ENCODE results near the gene GRIK3.
"Not testable (repeated sequence)": the region's sequence is repeated elsewhere in the genome, so short reads cannot be mapped to it uniquely, and the experiment has no call there.

GRIK3 gene

DNA sequence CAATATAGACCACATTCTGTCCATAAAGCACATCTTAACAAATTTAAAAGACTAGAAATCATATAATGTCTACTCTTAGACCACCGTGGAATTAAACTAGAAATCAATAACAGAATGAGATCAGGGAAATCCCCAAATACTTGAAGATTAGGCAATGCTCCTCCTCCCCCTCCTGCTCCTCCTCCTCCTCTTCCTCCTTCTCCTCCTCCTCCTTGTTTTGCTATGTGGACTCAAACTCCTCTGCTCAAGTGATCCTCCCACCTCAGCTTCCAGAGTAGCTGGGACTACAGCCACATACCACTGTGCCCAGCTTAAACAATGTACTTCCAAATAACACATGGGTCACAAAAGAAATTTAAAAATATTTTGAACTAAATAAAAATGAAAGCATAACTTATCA is 134.2 kb downstream of the GRIK3 start:
- DNase-seq = no peak

GRCh38 chr1:36897813-36898212 is 136.5 kb downstream of the GRIK3 start:
- not testable (repeated sequence) for DNase-seq

- no peak for DNase-seq
These were observed 139.5 kb downstream of the GRIK3 start for GRCh38 chr1:36894824-36895223.

DNA sequence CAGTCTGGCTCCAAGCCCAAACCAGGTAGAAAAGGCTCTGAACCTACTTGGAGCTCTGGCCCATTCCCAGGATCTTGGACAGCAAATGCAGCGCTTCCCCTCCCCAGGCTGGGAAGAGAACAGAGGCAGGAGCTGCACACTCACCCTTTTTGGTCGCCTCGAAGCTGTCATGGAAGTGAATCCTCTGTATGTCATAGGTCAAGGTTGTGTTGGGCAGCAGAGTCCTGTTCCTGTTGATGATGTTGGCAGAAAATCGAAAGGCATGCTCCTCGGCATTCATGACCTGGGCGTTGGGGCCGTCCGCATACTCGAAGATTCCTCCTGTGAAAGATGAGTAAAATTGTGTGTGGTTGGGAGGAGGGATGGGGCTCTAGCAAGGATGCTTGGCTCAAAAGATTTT is 143.5 kb downstream of the GRIK3 start:
- DNase-seq = no peak

GRCh38 chr1:36889478-36890226 is 144.7 kb downstream of the GRIK3 start:
- no peak for DNase-seq

GRCh38 chr1:36888811-36889477 is 145.4 kb downstream of the GRIK3 start:
- no peak for DNase-seq

DNA sequence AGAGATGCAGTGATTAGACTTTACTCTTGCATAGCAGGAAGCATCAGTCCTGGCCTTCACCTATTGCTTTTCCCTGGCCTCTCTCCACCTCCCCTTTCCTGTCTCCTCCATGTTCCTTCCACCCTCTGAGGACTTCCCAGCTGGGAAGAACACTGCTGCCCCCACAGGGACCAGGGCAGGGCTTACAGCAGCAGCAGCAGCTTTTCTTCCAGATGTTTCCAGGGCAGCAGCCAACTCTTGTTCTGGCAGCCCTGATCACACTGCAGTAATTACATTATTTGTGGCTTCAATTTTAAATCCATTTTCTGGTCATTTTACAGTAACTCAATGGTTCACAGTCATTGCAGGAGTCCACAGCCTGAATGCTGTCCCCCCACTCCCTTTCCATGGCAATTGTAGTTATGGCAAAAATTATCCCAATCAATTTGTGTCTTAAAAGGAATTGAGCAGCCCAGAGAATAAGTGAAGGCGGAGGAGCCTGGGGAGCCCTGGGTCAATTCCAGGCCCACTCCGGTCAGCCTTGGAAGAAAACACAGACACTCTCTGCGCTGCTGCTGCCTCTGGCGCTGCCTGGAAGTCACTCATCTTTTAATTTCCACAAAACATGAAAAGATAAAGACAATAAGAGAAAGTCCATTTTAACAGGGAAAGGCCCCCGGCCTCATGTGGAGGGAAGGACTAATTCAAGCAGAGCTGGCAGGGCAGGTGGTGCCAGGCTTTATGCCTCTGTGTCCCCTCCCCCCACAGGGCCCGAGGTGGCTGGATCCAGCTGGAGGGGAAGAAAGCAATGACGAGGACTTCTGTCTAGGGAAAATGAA is 148.6 kb downstream of the GRIK3 start:
- DNase-seq = no peak

DNA sequence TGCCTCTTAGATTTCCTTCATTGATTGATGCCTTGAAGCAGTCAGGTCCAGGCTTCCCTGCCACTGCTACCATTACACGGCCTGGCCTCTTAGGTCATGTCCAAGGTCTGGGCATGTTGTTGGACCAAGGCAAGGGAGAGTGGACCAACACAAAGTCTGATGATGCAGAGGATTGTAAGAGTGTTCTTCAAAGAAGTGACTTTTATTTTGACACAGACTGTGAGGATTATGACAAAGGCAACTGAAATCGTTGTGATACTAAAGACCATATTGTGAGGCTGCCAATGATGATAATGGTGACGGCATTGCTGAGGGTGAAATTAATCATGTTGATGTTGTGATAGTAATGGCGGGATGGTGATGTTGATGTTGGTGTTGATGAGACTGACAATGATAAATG is 149.5 kb downstream of the GRIK3 start:
- DNase-seq = no peak

DNA sequence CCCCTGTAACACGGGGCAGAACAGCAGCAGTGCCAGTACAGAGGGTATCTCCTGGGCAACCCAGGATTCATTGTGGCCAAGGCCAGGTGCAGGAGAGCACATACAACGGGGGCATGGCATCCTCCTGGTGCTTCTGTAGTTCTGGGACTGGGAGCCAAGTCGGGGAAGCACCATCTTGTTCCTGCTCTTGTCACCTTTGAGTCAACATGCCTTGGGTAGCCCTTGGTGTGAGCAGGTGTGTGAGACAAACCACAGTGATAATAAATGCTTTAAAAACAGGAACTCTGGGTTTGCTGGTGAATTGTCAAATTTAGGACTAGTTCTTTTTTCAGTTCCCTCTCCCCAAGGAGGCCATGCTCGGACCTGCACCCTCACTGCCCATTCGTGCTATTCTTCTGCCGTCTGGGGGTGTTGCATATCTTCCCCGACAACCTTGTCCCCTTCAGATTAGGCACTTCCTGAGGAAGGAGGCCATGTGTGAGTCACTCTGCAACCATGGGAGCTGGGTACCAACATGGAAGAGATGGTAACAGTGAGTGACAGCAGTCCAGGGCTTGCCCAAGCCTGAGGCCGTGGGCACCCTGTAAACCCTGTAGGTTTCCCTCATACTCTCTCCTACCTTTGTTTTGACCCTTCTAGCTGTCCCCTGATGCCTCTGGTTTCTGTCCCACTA is 150.2 kb downstream of the GRIK3 start:
- no peak for DNase-seq

- DNase-seq = no peak
These were observed 150.9 kb downstream of the GRIK3 start for GRCh38 chr1:36883315-36883949.

- DNase-seq = no peak
These were observed 151.6 kb downstream of the GRIK3 start for GRCh38 chr1:36882536-36883285.

DNA sequence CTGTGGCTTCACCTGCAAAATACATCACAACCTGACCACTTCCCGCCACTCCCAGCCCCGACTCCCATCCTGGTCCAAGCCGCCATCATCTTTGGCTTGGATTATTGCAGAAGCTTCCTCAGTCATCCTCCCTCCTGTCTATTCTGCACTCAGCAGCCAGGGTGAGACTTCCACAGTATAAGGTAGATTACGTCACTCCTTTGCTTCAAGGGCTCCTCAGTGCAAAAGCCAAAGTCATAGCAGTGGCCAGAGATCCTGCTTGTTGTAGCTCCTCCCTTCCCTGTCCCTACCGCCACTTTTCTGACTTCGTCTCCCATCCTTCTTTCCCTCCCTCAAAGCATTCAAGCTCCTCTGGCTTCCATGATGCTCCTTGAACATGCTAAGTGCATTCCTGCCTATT is 152.8 kb downstream of the GRIK3 start:
- DNase-seq = no peak

DNA sequence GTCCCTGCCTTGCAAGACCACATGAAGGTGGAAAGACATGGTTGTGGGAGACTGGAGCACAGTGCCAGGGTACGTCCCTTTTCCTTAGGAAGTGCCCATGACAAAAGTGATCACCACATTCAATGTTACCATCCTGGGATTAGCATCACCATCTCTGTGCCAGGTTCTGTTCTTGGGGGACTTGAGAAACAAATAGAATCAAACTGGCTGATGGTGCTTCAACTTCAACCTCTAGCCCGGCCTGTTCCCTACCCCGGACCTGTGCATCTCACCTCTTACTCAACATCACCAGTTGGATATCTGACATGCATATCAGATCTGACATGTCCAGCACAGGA is 153.3 kb downstream of the GRIK3 start:
- DNase-seq = no peak

- no peak for DNase-seq
These were observed 153.9 kb downstream of the GRIK3 start for GRCh38 chr1:36880155-36881067.

- DNase-seq = no peak
These were observed 154.7 kb downstream of the GRIK3 start for GRCh38 chr1:36879613-36880012.

DNA sequence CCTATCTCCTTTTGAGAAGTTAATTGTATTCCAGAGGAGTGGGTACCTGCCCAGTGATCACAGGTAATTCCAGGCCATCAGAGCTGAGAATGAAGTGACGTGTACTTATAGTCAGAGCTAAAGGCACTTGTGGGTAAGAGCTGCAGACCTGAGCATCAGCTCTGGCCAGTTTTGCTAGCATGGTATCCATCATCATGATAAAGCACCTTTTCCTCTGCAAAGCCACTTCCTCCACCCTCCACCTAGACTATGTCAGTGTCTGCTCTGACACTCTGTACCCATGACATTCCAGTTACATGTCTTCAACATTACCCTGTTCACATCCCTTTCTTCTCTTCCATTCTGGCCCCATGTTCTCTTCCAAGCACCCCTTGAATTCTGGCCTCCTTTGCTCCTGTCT is 157.3 kb downstream of the GRIK3 start:
- DNase-seq = no peak

DNA sequence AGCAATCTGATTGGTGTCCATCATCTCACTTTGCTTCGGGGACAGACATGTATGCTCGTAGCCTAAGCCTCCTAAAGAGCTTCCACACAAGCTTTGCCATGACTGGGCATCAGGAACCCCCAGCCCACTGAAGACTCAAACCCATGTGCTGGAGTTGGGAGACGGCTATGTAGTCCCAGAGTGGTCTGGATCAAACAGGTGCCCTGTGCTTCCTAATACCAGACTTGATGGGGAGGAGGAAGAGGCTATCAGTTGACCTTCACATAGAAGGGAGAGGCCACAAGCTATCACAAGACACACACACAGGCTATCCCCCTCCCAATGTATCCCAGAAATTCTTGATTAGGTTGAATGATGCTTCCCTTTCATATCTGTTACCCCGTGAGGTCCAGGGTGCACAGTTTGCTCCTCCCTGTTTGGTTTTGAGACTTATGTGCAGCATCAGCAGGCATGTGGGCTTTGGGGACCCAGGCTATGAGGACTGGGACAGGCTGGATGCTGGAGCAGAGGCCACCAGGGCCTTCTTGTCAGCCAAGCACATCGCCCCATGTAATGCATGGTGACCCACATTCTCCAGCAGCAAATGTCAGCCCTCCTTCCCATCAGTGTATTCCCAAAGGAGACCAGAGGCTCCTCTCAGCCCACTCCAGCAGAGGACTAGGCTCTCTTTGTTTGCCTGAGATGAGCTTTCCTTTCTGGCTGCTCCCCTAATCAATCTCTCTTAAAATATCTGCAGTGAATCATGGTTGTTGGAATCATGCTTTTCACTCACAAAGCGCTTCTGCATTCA is 159.8 kb downstream of the GRIK3 start:
- DNase-seq = no peak

DNA sequence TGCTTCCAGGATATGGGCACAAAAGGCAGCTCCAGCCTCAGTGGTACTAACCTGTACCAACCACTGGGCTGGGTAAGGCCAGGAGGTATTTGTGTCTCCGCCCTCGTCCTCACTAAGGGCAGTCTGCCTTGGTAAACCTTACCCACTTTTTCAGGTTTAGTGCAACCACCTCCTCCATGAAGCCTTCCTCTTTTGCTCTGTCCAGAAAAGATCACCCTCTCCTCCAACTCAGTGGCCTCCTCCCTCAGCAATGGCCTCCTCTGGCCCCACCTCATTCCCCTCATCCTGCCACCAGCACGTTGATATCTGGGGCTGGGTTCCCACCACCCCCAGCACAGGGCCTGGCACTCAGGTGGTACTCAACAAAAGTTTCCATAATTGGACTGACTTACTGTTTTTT is 161.5 kb downstream of the GRIK3 start:
- no peak for DNase-seq

DNA sequence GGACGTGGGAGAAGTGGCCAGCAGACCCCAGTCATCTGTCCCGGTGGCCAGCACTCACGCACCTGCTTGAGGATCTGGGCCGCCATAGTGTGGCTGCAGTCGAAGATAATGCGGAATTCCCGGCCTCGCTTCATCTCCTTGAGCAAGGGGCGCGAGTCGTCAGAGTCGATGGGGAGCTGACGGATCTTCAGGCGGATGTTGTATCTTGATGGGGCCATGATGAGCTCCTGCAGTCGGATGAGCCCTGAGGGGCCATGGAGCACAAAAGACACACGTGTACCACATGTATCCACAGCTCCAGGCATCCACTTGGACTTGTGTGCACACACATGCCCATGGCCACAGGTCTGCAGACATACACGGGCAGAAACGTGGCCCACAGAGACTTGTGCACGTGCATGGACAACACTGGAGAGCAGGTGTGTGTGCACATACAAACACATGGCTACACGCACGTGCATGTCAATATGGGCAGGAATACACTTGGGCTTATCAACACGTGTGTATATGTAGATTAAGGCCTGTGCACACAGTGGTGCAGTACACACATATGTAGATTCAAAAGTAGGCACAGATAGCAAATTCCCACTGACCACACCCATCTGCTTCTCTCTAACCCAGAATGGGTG is 162.1 kb downstream of the GRIK3 start:
- no peak for DNase-seq
